SHP77 (cell line): ENCODE results near the gene CDH13.

Source experiments
- DNase-seq, 2 experiments: peaks; one replicate each; lab custom pipeline; 2025; lab: John Stamatoyannopoulos, UW

Gene CDH13

DNA sequence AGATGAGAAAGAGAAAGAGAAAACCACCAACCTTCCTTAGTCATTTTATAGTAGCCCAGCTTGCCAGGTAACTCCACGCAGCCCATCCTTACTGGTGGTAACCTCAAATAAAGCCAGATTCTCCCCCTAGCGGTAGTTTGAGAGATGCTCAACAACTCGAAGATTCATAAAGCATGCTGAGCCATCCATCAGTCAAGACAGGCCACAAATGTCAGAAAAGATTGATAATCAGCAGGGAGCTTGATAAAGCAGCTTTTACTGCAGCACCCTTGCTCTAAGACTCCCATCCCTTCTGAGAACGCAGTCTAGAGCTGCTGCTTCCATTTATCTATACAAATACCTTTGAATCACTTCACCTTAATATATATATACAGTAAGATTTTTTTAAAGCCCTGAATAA lies 729.5 kb downstream of the CDH13 start:
- DNase-seq, result peak; percentile 53 to 69

DNA sequence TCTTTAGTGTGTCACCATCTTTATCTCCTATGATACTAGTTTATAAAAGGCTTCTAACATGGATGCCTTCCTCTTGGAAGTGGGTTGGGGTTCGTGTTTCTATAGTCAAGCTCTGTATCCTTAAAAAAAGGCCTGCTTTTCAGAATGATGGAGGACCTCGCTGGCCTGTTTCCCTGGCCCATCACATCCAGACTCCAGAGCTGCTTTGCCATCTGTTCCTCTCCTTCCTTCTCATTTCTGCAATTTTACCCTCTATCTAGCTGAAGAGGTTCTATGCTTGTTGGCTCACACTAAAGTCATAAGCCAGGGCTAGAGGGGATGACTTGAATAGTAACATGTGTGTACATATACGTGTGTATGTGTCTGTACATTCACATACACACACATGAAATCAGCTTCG lies 730.2 kb downstream of the CDH13 start:
- DNase-seq, result no peak

DNA sequence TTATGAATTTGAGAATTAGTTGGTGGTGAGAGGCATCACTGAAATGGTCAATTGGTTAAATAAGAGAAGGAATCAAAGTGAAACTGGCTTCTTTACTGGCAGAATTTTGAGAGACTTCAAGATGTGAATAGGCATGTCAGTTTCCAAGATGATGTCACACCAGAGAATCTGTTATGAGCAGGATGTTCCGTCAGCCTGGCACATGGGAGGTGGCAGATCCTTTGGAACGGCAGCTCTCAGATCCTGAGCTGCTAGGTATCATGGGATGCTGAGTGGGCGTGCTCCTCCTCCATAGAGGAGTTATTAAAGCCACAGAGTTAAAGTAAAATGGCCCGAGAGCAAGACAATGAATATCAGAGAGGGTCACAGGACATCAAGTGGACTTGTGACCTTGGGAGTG lies 736.8 kb downstream of the CDH13 start:
- DNase-seq, result no peak

DNA sequence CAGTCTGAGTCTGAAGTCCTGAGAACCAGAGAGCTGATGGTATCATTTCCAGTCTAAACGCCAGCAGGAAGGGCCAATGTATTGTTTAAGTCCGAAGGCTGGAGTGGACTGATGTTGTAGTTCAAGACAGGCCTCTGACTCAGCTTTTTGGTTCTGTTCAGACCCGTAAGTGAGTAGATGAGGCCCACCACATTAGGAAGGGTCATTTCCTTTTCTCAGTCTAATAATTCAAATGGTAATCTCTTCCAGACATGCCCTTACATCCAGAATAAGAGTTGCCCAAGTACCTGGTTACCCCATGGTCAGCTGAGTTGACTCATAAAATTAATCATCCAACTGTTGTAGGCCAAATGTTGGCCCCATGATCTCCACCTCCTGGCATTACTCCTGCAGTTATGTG lies 738.4 kb downstream of the CDH13 start:
- no peak for DNase-seq

DNA sequence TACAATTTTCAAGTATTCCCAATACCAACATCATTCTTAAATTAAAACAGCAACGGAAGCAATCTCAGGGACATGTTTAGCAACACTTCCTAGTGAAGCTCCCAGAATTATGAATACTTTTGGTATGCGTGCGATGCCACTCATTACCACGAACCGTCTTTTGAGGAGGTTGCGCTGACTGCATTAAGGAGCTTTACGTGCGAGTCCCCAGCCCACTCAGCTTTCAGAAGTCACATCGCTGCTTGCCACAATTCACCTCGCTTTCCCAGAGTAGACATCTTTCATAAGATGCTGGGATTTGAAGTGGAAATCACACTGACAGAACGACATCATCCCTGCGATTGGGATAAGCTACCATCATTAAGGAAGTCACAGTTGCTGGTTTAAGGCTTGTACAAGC lies 739.5 kb downstream of the CDH13 start:
- no peak for DNase-seq

DNA sequence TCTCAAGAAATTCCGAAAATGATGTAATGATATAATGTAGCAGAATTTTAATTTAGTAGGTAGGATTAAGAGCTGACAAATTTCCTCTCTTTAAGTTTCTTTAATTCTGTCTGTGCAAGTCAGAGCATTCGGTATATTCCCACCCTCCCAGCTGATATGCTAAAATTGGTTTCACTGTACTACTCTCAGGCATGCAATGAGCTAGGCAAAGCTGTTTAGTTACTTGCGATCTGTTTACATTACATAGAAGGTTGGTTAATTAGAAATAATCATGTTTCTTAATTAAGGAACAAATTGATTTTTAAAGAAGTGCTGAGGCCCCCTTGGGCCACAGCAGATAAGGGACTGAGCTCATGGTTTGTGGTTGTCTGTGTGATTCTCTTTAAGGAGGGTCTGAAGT lies 748.2 kb downstream of the CDH13 start:
- no peak for DNase-seq

DNA sequence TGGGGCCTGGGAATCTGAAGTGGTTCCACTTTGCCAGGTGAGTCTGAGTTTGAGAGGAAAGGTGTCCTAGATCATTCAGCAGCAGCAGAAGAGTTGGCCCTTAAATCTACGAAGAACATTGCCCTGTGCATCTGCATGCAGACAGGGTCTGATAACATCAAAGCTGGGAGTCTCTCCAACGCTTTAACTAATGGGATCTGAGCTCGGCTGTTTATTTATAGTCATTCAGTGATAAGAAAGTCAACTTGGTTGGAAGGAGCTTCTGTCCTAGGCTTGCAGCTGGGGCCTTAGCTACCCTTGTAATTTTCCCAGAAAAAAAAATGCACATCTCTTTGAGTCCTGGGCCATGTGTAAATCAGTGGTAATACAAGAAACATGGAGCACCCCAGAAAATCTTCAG lies 763.0 kb downstream of the CDH13 start:
- no peak for DNase-seq

DNA sequence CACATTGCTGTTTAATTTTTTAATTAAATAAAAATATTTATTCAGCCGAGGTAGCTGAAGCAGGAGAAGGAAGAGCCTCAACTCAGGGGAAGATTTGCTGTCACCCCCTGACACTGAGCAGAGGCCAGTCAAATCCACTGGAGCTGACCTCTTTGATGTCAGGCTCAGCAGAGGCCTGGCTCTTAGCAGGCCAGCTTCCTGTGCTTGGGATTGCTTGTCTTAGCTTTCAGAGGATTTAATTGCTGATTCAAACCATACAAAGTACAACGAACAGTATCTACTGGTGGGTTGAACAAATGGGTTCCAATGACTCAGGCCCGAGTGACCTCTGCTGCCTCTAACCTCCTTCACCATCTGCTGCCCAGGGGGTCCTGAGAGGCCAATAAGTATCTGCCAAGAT lies 764.0 kb downstream of the CDH13 start:
- no peak for DNase-seq

DNA sequence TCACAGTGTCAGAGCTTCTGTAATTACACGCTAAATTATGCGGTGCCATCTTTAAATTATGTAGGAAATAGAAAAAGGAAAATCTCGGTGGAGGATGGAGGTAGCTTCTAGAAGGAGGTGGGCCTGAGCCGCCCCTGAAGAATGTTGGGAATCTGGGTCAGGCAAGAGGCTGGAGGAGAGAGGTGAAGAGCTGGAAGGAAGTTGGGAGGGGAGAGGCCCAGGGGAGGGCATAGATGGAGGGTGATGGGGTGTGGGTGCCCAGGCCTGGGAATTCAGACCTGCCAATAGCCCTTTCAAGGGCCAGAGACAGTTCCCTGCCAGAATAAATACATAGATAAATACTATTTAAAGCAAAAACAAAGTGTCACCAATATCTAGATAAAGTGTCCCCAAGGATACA lies 766.0 kb downstream of the CDH13 start:
- DNase-seq, result no peak

DNA sequence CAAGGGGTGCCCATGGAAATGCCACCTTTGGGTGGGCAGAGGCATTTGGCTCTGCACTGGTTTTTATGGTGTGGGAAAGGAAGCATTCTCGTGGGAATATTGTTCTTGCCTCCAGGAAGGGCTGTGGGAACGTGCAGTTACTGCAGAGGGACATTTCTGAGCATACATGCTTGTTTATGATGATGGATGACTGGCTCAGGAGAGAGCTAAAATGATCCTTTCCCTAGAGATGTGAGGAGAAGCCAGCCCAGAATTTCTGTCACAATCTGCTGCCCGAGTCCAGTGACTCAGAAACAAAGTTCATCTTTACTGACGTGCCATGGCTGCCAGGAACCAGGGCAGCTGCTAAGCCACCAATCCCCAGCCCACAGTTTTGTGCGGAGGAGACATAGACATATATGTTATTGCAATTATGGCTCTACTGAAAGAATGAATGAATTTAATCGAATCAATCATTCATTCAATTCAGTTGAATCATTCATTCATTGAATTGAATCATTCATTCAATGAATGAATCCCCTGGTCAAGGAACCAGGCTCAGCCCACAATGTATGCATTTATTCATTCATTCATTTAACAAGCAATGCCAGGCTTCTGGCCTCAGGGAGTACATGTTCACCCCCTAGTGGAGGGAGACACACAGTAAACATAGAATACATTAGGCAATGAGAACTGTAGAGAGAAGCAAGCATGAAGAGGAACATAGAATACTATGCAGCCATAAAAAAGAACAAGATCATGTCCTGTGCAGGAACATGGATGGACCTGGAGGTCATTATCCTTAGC lies 766.6 kb downstream of the CDH13 start:
- DNase-seq, result no peak

DNA sequence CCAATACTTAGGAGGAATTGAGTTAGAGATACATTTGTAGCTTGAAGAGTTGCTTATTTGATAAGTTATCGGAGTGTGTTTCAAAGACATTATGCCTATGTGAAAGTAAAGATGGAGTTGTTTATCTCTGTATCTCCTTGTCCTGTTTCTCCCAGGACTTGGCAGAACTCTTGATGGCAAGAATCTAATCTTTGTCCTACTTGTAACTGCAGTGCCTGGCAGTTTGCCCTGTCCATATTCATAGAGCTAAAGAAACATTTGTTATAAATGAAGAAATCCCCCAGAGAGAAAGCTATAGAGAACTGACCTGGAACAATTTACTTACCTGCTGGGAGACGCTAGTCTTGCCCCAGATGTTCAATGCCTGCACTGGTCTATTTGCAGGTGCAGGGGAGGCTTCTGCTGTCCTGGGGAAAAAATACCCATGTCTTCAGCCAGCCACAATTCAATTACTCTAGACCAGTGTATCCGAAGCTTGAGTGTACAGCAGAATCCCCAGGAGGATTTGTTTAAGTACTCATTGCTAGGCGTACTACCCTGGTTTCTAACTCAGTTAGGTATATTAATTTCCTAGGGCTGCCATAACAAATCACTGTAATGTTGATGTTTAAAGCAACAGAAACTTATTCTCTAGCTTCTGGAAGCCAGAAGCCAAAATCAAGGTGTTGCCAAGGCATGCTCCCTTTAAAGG lies 771.0 kb downstream of the CDH13 start:
- DNase-seq, result no peak

DNA sequence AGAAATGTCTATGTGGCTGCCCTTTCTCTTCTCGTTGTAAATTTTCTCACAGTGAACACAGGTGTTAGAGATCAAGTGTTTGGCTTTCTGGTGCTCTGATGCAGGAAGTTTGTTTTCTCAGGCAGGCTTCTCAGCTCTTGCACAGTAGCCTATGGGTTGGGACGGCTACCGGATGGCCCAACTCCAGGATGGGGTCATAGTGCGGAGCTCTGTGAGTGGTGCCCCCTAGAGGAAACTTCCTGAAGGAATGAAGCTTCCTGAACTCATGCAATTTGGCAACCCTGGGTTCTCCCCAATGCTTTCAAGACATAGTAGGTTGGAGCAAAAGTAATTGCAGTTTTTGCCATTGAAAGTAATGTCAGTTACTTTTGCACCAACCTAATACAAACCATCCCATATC lies 773.5 kb downstream of the CDH13 start:
- DNase-seq, result no peak

DNA sequence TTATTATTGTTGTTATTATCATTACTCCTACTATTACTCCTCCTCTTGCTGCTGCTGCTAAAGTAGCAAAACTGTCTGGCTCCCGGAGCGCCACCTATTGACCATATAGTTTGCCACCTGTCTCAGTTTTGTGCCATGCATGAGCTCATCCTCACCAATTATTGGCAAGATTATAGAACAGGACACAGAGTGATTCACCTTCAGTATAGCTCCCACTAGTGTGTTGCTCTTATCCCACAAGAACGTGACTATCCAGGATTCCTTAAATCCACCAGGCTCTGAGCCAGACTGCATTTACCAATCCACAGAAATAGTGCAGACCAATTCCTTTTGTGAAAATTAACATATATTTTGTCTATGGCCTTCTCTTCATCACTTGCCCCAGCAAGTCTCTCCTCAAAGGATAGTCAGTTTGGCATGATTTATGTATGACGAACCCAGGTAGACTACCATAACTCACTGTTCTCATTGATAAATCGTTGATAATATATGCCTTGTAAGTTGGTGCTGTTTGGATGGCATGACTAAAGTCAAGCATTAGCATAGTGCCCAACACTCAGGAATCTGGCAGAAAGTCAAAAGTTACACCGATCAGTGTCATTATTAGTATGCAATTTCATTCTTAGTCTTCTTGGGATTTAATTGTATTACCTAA lies 775.5 kb downstream of the CDH13 start:
- no peak for DNase-seq

DNA sequence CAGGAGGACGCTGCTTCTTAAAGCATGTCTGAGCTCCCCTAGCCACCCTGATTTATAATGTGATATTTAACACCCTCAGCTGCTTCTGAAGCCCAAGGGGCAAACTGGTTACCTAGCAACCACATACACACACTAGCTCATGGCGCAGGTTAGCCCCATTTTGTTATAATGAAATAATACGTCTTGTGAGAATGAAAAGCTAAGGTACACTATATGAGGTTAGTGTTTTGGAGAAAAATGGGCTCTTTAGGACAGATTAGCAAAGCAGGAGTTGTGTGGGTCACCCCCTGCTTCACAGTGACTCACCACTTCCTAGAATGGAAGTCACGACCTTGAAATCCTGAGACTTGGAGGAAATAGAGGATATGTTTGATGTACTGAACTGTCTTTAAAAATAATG lies 776.2 kb downstream of the CDH13 start:
- DNase-seq, result no peak

DNA sequence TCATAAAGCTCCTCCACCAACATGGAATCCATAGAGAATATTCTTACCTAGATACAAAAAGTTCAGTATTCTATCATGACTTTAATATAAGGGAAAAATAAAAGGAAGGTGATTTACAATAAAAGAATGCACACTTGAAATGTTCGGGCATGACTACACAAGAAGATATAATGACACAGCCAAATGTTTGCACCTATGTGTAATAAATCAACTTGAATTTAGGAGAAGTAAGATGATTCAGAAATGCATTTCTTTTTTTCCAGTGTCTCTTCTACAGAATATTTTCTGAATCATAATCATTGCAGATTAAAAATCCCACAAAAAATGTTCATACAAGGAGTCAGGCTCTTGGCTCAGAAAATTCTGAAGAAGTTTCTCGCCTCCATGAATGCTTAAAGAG lies 777.0 kb downstream of the CDH13 start:
- DNase-seq, result no peak

DNA sequence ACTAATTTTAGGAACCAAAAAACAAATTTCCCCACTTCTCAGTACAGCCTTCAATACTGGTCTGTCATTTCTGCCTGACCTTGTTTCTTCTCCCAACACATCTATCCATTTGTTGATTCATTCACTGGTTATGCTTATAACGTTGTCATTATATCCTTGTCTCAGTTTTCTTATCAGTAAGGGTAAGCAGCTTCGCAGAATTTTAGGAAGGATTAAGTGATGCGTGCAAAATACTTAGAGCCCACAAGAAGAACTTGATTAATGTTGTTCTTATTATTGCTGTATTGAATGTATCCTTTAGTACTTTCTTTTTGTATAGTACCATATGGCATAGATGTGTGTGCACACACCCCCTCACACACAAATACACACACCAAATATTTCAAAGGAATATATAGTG lies 777.5 kb downstream of the CDH13 start:
- DNase-seq, result no peak

DNA sequence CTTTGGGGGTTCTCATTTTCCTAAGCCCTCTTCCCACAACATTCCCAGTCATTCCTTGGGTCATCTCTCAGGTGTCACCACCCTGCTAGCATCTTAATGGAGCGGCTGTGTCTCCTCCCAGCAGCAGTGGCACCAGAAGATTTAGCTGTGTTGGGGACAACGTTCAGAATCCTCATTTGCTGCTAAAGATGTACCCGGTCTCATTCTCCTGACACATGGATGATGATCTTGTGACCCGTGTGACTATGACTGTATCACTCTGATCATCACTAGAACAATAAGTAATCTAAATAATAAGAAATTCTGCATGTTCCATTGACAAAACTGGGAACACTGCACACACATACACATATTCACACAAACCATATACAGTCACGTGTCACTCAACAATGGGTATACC lies 781.2 kb downstream of the CDH13 start:
- DNase-seq, result no peak

DNA sequence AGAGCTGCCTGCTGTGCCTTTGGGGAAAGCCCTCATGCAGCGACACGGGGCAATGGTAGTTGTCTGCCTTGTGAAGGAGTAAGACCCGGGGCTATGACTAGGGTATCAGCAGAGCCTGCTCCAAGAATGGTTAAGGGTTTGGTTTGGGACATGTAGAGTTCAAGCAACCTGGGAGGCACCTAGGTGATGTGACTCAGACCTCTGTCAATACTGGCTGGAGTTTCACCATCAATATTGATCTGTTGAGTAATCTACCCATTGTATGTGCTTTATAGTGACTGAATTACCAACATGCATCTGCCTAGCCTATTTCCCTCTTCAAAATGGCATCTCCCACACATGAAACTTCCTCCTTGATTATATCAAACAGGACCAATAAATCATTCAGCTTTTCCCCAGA lies 782.6 kb downstream of the CDH13 start:
- no peak for DNase-seq

DNA sequence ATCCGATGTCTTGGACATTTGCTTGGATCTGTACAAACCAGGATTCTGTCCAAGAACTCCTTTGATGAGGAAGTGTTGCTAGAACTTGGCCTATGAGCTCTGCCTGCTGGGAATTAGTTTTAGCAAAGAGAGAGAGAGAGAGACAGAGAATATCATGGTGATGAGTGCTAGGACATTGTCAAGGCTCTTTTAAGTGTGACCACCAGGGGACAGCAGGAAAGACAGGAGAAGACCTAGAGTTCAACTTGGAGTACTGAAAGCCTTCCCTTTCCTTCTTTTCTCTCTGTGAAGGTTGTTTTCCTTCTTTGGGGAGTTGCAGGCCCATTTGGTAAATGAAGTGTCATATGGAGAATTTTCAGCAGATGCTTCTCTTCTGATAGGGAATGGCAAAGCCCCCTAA lies 791.8 kb downstream of the CDH13 start:
- no peak for DNase-seq

DNA sequence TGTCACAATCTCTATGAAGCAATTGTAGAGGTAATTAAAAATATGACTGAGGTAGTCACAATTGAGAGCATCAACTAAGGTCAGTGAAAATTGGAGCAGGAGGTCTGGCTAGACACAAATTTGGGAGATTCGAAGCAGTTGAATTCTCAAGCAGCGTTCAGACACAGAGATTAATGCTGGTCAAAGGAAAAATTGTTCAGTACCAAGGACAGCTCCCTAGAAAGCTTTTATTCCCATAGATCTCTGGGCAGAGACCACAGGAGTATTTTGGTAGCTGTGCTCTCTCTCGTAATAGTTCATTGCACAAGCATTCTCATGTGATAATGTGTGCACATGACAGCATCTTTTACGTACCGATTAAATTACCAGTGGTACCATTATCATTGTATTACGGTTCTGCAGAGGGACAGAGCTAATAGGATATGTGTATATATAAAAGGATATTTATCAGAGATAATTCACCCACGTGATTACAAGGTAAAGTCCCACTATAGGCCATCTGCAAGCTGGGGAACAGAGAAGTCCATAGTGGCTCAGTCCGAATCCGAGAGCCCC lies 793.5 kb downstream of the CDH13 start:
- DNase-seq, result no peak

DNA sequence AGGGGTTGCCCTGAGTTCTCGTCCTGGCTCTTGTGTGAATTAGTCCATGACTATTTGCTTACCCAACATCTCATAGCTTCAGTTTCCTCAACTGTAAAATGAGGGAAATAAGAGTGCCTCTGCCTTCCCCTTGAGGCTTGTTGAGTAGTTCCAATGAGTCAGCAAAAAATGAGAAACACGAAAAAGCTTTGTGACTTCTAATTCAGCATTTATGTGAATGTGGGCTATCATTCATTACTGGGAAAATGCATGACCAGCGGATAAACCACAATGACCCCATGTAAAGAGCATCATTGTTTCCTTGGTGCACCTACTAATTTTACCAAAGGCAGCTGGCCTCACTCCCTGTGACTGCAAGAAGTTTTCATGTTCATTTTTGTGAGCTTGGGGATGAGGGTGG lies 806.4 kb downstream of the CDH13 start:
- DNase-seq, result no peak

DNA sequence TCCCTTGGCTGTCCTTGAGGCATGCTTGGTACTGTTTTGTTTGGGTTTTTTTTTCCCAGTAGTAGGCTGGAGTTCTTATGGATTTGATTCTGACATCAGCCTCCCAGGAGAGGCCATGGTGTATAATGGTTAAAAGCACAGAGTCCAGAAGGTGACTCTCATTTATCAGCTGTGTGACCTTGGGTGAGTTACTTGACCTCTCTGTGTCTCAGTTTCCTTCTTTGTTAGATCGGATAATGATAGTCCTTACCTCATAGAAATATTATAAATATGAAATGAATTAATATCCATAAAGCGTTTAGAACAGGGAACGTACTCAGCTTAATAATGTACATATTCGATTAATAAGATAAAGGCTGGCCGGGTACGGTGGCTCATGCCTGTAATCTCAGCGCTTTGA lies 810.3 kb downstream of the CDH13 start:
- no peak for DNase-seq

DNA sequence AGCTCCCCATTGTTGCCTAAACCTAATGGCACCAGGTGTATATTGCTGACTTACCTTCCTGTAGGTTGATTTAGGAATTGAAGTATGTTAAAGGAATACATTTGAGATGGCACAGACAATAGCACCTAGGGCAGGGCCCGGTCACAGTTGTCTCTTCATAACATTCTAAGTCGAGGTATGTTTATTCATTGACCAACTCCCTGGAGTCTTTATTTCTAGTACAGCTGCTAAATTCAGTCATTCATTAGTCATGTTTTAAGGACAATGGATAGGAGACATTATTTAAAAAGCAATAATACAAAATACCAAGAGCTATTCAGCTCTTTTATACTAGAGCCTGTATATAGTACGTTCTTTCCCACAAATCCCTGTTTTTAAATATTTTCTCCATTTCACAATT lies 811.6 kb downstream of the CDH13 start:
- no peak for DNase-seq
